ENCODE measurements around the gene S1PR5. TPM values are rescaled to one million over a fixed set of nuclear protein-coding genes. Genes with fewer than 3 reads are reported as not detected.

The S1PR5 gene
- total RNA-seq, 3 donors from 2014 or later = 0.16 to 1.2 (median 0.66) TPM

DNA sequence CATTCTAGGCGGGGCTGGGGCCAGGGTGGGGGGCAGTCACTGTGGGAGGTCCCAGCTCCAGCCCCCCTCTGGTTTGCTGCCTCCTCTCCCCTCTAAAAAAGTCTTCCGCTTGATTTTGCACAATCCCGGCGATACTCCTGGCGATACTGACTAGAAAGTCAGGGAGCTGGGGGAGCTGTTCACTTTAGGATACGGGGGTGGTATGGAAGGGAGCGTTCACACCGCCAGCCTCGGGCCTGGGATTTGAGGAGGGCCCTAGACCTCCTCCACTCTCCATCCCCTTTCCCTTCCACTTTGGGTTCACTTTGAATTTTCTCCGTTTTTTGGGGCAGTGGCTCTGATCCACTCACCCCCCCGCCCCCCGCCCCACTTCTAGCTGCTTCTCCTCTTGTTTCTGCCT, 49.1 kb downstream of the S1PR5 start:
- H3K9me3 ChIP-seq = no peaks in the 10 kb centered on the region
- intact Hi-C loops (cut with DNase I; ENCODE audit: low total_unique reads) = no loop called here

DNA sequence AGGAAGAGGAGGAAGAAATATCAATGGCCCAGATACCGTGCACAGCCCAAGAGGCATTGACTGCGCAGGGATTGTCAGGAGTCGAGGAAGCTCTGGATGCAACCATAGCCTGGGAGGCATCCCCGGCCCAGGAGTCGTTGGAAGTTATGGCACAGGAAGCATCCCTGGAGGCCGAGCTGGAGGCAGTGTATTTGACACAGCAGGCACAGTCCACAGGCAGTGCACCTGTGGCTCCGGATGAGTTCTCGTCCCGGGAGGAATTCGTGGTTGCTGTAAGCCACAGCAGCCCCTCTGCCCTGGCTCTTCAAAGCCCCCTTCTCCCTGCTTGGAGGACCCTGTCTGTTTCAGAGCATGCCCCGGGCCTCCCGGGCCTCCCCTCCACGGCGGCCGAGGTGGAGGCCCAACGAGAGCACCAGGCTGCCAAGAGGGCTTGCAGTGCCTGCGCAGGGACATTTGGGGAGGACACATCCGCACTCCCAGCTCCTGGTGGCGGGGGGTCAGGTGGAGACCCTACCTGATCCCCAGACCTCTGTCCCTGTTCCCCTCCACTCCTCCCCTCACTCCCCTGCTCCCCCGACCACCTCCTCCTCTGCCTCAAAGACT, 50.0 kb downstream of the S1PR5 start:
- no peaks in the 10 kb centered on the region for H3K27me3 ChIP-seq
- DNase-seq (ENCODE audit: low spot score in 2 of 2) = no peak
- no peak for TF ChIP-seq POLR2A (IDR thresholded peaks at IDR 0.05)
- no peak overlapping the region for H3K4me3 ChIP-seq
- intact Hi-C loops (cut with DNase I; ENCODE audit: low total_unique reads) = no loop called here
- no peaks in the 10 kb centered on the region for H3K36me3 ChIP-seq
- H3K9me3 ChIP-seq = no peaks in the 10 kb centered on the region
- no peaks in the 10 kb centered on the region for H3K4me1 ChIP-seq
- no peak overlapping the region for H3K27ac ChIP-seq

More for the DNA sequence above, 49.1 kb downstream of the S1PR5 start:
- Histone ChIP-seq H3K27ac (no peak overlapping the region), H3K4me1 (no peaks in the 10 kb centered on the region), H3K36me3 (no peaks in the 10 kb centered on the region), H3K4me3 (no peak overlapping the region), H3K27me3 (no peaks in the 10 kb centered on the region)
- TF ChIP-seq, protein P1, sequence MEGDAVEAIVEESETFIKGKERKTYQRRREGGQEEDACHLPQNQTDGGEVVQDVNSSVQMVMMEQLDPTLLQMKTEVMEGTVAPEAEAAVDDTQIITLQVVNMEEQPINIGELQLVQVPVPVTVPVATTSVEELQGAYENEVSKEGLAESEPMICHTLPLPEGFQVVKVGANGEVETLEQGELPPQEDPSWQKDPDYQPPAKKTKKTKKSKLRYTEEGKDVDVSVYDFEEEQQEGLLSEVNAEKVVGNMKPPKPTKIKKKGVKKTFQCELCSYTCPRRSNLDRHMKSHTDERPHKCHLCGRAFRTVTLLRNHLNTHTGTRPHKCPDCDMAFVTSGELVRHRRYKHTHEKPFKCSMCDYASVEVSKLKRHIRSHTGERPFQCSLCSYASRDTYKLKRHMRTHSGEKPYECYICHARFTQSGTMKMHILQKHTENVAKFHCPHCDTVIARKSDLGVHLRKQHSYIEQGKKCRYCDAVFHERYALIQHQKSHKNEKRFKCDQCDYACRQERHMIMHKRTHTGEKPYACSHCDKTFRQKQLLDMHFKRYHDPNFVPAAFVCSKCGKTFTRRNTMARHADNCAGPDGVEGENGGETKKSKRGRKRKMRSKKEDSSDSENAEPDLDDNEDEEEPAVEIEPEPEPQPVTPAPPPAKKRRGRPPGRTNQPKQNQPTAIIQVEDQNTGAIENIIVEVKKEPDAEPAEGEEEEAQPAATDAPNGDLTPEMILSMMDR (IDR thresholded peaks at IDR 0.05) = no peak
- TF ChIP-seq POLR2AphosphoS5 (IDR thresholded peaks at IDR 0.05) (no peak), POLR2A (IDR thresholded peaks at IDR 0.05) (no peak)
- no peak for DNase-seq (ENCODE audit: low spot score in 2 of 2)

DNA sequence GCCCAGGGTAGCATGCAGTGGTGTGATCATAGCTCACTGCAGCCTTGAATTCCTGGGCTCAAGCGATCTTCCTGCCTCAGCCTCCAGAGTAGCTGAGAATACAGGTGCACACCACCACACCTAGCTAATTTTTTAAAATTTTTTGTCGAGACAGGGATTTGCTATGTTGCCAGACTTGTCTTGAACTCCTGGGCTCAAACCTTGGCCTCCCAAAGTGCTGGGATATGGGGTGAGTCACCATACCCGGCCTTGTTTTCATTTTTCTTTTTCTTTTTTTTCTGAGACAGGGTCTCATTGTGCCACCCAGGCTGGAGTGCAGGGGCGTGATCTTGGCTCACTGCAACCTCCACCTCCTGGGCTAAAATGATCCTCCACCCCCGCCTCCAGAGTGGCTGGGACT, 52.8 kb downstream of the S1PR5 start:
- DNase-seq (ENCODE audit: low spot score in 2 of 2) = no peak
- Histone ChIP-seq H3K4me1 (no peaks in the 10 kb centered on the region), H3K9me3 (no peaks in the 10 kb centered on the region), H3K4me3 (no peak overlapping the region), H3K36me3 (no peaks in the 10 kb centered on the region), H3K27ac (no peak overlapping the region), H3K27me3 (no peaks in the 10 kb centered on the region)
- intact Hi-C loops (cut with DNase I; ENCODE audit: low total_unique reads) = no loop called here
- TF ChIP-seq POLR2A (IDR thresholded peaks at IDR 0.05) = no peak
- TF ChIP-seq POLR2AphosphoS5 (IDR thresholded peaks at IDR 0.05) = no peak
- TF ChIP-seq, protein P1 (IDR thresholded peaks at IDR 0.05) = no peak

Other genes with a start within 250 kb of the S1PR5 start
- 10 to 100 TPM; 20.6 to 52.2 (median 20.8) TPM for gene ICAM1, start 246.3 kb downstream of the S1PR5 start, total RNA-seq
- 1 to 10 TPM in 2 of 3 donors, not detected in 1; 1.1 to 1.6 TPM for gene ICAM4, start 230.5 kb downstream of the S1PR5 start, total RNA-seq
- gene ICAM5, start 227.5 kb downstream of the S1PR5 start, total RNA-seq = 1 to 10 TPM in 2 of 3 donors, under 1 TPM in 1; 0.64 to 1.8 (median 1.3) TPM
- 1 to 10 TPM; 1.3 to 4.4 (median 3.3) TPM for gene ZGLP1, start 207.6 kb downstream of the S1PR5 start, total RNA-seq
- 10 to 100 TPM; 14.7 to 19.9 (median 15.7) TPM for gene FDX2, start 201.4 kb downstream of the S1PR5 start, total RNA-seq
- gene RAVER1, start 183.9 kb downstream of the S1PR5 start, total RNA-seq = 10 to 100 TPM; 10.7 to 17.7 (median 12.3) TPM
- 10 to 100 TPM in 1 of 3 donors, 1 to 10 TPM in 2; 5.9 to 10.1 (median 7.9) TPM for gene ICAM3, start 177.8 kb downstream of the S1PR5 start, total RNA-seq
- gene TYK2, start 136.9 kb downstream of the S1PR5 start, total RNA-seq = 100 to 1,000 TPM in 2 of 3 donors, 10 to 100 TPM in 1; 61.6 to 109 (median 104) TPM
- gene CDC37, start 113.9 kb downstream of the S1PR5 start, total RNA-seq = 100 to 1,000 TPM; 141 to 213 (median 172) TPM
- gene PDE4A, start 96.9 kb downstream of the S1PR5 start, total RNA-seq = 10 to 100 TPM in 2 of 3 donors, 1 to 10 TPM in 1; 5.6 to 20.3 (median 12.1) TPM
- gene KEAP1, start 14.1 kb downstream of the S1PR5 start, total RNA-seq = 10 to 100 TPM; 52.8 to 53.6 (median 53.6) TPM
- 10 to 100 TPM; 13.1 to 18.0 (median 16.1) TPM for gene ATG4D, start 26.5 kb upstream of the S1PR5 start, total RNA-seq
- gene KRI1, start 48.6 kb upstream of the S1PR5 start, total RNA-seq = 10 to 100 TPM; 16.4 to 23.6 (median 17.6) TPM
- 1 to 10 TPM; 5.3 to 9.4 (median 8.8) TPM for gene CDKN2D, start 51.5 kb upstream of the S1PR5 start, total RNA-seq
- 10 to 100 TPM in 2 of 3 donors, not detected in 1; 34.1 to 49.9 TPM for gene AP1M2, start 69.9 kb upstream of the S1PR5 start, total RNA-seq
- 10 to 100 TPM; 63.0 to 92.5 (median 67.5) TPM for gene SLC44A2, start 108.1 kb upstream of the S1PR5 start, total RNA-seq
- gene ILF3, start 136.9 kb upstream of the S1PR5 start, total RNA-seq = 100 to 1,000 TPM in 2 of 3 donors, 10 to 100 TPM in 1; 80.2 to 166 (median 115) TPM
- 10 to 100 TPM; 29.0 to 47.5 (median 31.2) TPM for gene QTRT1, start 184.0 kb upstream of the S1PR5 start, total RNA-seq
- gene DNM2, start 200.6 kb upstream of the S1PR5 start, total RNA-seq = 10 to 100 TPM; 83.1 to 98.6 (median 84.5) TPM

Data from breast epithelium (tissue), 4 donors.